HG03039 (cell line): Measurements from ENCODE around the gene PAK4.
"Not testable (repeated sequence)": the region's sequence is repeated elsewhere in the genome, so short reads cannot be mapped to it uniquely, and the experiment has no call there.

Source experiments
- ATAC-seq: cut with Tn5 transposase; IDR thresholded peaks from one replicate; pipeline ENCODE4 v1.9.1; 2021; ENCODE audit warnings: mild to moderate bottlenecking, moderate library complexity; ENCODE audit not compliant: unreplicated experiment

The PAK4 gene

GRCh38 chr19:39125554-39126311 lies at the start of gene PAK4:
Gene PAK4 (plus strand): TSS chr19:39125786. CDS start chr19:39169554, 43,768 bp downstream.
- ATAC-seq: peak; percentile 85

DNA sequence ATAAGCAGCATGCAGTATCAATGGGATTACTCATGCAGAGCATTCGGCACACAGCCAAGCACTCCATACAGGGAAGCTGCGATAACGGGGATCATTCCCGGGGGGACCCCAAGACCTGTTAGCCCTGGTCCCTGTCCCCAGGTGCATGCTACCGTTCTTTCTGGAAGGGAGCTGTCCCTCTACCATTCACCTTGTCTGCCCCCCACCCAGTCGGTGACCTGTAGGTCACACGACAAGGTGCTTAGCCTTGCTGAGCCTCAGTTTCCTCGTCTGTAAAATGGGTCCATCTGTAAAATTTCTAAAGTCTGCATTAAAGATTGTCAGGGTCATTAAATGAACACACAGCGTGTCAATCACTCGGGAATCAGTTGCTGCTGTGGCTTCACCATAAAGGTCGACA lies 48.3 kb upstream of the PAK4 start:
- ATAC-seq: no peak

DNA sequence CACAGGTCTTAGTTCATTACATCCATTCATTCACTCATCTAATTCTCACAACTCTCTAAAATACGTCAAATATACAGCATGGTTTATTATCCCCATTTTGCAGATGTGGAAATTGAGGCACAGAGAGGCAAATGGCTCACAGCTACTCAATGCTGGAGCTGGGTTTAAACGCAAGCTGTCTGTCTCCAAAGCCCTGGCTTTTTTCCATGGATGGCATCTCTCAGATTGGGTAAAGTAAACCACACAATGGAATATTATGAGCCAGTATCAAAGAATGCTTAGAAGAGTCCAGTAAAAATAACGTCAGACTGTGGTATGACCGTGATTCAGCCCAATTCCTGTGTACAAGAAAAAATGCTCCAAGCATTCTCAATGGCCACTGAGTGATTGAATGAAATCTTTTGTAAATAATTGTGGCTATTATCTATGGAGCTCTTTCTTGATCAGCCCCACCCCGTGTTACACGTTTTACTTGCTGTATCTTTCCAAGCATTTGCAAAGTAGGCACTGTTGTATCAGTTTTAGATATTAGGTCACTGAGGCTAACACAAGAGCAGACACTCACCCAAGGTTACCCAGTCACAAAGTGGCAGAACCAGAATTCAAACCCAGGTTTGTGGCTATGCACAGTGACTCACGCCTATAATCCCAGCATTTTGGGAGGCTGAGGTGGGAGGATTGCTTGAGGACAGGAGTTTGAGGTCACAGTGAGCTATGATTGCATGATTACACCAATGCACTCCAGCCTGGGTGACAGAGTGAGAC lies 47.0 kb upstream of the PAK4 start:
- ATAC-seq: no peak

GRCh38 chr19:39080431-39080830 lies 45.2 kb upstream of the PAK4 start:
- ATAC-seq: no peak

- ATAC-seq: no peak
Observed at GRCh38 chr19:39082167-39082566, 43.4 kb upstream of the PAK4 start.

- no peak for ATAC-seq
Observed at GRCh38 chr19:39082745-39083598, 42.6 kb upstream of the PAK4 start.

- ATAC-seq: no peak
Observed at GRCh38 chr19:39083599-39083982, 42.0 kb upstream of the PAK4 start.

DNA sequence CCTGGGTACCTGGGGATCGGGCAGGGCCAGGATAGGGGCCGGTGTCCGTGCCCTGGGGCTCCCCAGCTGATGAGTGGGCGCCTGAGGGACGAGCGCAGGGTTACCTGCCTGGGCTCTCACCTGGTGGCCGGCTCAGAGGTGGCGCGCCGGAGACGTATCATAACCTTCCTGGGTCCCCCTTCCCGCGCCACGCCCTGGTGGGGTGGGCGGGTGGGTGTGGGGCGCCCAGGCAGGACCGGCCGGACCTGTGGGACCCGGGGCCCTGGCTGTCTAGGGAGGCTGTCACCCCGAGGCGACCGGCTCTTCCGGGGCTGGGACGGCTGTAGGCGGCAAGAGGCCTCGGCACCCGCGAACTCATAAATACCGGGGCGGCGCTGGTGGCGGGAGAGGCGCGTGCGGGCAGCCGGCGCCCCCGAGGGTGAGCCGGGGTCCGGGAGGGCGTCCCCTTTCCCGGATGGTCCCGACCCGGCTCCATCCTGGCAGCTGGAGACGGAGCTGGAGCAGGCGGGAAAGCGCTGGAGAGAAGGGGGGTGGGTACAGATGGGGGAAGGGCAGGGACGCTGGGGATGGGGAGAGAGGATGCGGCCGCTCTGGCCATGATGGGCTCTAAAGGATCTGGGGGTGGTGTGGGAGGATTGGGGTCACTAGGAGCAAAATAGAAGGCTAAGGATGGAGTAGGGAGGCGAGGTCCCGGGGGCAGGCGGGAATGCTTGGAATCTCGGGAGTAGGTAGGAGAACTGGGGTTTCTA lies 41.4 kb upstream of the PAK4 start, which contains the start of gene ACP7:
Gene ACP7, plus strand, starts transcription at position 386 of the 749 bp plus-strand sequence. CDS start 902 bp downstream, outside the sequence.
- no peak for ATAC-seq

DNA sequence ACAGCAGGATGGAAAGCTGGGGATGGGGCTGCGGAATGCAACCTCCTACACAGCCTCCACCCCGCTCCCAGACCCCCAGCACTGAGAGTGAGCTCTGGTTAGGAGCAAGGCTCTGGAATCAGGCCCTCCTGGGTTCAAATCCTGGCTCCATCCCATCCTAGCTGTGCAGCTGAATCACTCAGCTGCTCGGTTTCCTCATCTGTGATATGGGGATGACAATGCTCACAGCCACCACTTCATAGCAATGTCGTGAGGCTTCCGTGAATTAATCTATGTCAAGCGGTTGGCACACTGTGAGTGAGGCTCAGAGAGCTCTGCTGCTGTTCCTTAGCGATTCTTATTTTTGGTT lies 40.9 kb upstream of the PAK4 start:
- no peak for ATAC-seq

DNA sequence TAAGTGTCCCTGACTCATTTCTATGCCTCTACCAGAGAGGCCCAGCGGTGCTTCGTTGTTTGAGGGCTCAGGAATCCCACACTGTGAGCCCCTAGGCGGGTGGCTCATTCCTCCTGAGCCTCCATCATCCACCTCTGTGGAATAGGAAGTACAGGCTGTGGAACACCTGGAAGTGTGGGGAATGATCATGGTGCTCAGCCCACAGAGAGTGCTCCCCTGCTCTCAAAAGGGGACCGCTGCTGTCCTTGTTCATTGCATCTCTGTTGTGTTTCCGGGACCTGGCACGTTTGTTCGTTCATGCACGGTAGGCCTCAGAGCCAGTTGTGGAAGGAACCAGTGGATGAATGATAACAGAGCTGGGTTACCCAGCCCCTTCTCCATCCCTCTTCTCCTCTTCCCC lies 40.2 kb upstream of the PAK4 start:
- ATAC-seq: no peak

DNA sequence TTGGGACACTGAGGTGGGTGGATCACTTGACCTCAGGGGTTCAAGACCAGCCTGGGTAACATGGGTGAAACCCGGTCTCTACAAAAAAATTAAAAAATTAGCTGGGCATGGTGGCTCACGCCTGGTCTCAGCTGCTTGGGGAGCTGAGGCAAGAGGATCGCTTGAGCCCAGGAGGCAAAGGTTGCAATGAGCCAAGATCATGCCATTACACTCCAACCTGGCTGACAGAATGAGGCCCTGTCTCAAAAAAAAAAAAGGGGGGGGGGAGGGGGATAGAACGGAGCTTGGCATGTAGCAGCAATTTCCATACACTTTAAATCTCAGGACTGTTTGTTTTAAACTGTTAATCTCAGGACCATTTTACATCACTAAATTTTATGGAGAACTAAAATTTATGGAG lies 39.2 kb upstream of the PAK4 start:
- no peak for ATAC-seq

- ATAC-seq: no peak
Observed at GRCh38 chr19:39087907-39088686, 37.5 kb upstream of the PAK4 start.

GRCh38 chr19:39090016-39090415 lies 35.6 kb upstream of the PAK4 start:
- not testable (repeated sequence) for ATAC-seq

- no peak for ATAC-seq
Observed at GRCh38 chr19:39090881-39091280, 34.7 kb upstream of the PAK4 start.

DNA sequence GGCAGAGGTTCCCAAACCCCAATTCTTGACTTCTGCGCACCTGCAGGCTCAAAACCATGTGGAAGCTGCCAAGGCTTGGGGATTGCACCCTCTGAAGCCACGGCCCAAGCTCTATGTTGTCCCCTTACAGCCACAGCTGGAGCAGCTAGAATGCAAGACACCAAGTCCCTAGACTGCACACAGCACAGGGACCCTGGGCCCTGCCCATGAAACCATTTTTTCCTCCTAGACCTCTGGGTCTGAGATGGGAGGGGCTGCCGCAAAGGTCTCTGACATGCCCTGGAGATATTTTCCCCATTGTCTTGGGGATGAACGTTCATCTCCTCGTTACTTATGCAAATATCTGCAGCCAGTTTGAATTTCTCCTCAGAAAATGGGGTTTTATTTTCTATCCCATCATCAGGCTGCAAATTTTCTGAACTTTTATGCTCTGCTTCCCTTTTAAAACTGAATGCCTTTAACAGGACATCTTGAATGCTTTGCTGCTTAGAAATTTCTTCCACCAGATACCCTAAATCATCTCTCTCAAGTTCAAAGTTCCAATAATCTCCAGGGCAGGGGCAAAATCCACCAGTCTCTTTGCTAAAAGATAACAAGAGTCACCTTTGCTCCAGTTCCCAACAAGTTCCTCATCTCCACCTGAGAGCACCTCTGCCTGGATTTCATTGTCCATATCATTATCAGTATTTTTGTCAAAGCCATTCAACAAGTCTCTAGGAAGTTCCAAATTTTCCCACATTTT lies 29.6 kb upstream of the PAK4 start:
- not testable (repeated sequence) for ATAC-seq

DNA sequence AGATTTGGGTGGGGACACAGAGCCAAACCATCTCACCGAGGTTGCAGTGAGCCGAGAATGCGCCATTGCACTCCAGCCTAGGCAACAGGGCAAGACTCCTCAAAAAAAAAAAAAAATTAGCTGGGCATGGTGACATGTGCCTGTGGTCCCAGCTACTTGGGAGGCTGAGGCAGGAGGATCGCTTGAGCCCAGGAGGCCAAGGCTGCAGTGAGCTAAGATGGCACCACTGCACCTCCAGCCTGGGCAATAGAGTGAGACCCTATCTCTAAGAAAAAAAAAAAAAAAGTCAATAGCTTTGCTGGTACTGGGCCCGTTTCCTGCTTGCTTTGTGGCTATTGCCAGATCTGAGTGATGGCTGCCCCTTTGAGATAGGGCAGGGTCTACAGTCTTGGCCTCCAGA lies 28.3 kb upstream of the PAK4 start:
- ATAC-seq: no peak

GRCh38 chr19:39097721-39098120 lies 27.9 kb upstream of the PAK4 start:
- ATAC-seq: no peak

GRCh38 chr19:39098365-39099269 lies 27.0 kb upstream of the PAK4 start:
- ATAC-seq: no peak
